Prostate gland (tissue), 2 donors: ENCODE results near the gene IKZF2. TPM values are rescaled to one million over a fixed set of nuclear protein-coding genes. Genes with fewer than 3 reads are reported as not detected.

Source experiments
- DNase-seq: peaks from one replicate; pipeline ENCODE4 v3.0.0-alpha.2; 2019; ENCODE audit warnings: low spot score
- H3K27ac ChIP-seq, 2 donors: fragments of 200-600 bp; sonication (generic); 2 replicates each; pipeline ENCODE4 v1.5.1; 2017 to 2019
- H3K27me3 ChIP-seq: fragments of 200-600 bp; sonication (generic); replicated peaks from 2 replicates; pipeline ENCODE4 v1.5.1; 2019; ENCODE audit not compliant: insufficient read depth
- H3K36me3 ChIP-seq, 2 donors: fragments of 200-600 bp; sonication (generic); 1 replicate in 1 of 2; 2 replicates in 1 of 2; pipeline versions ENCODE4 v1.5.1 to v1.8.1; 2017 to 2019
- H3K4me1 ChIP-seq: fragments of 200-600 bp; sonication (generic); replicated peaks from 2 replicates; pipeline ENCODE4 v1.5.1; 2019
- H3K4me3 ChIP-seq, 2 donors: fragments of 200-600 bp; sonication (generic); 2 replicates each; pipeline ENCODE4 v1.5.1; 2017 to 2019
- H3K9me3 ChIP-seq: fragments of 200-600 bp; sonication (generic); 2 replicates; pipeline ENCODE4 v1.5.1; 2017
- CTCF ChIP-seq, 4 experiments: fragments of 200-600 bp in 2 of 4; fragments of 450-650 bp in 2 of 4; sonication (generic) in 2 of 4; IDR thresholded peaks; 1 replicate in 3 of 4; 2 replicates in 1 of 4; pipeline ENCODE4 v1.5.1; 2016 to 2019; ENCODE audit warnings: antibody characterized with exemption in 4 of 4, mild to moderate bottlenecking in 2 of 4, moderate library complexity in 2 of 4
- POLR2A ChIP-seq: fragments of 450-650 bp; IDR thresholded peaks from one replicate; pipeline ENCODE4 v1.6.1; 2016; ENCODE audit warnings: antibody characterized with exemption, mild to moderate bottlenecking
- POLR2AphosphoS5 ChIP-seq: sonication (generic); formaldehyde crosslinking; IDR thresholded peaks from one replicate; pipeline ENCODE4 v1.6.1; 2017; ENCODE audit warnings: antibody characterized with exemption
- WGBS: methylation state at CpG from one replicate; pipeline ENCODE4 v1.1.5; 2018; 5-methylcytosine and 5-hydroxymethylcytosine counted together
- intact Hi-C: fragments of 100-400 bp; cut with DNase I; formaldehyde crosslinking; loops from one replicate; pipeline ENCODE4 v1.14.2; 2022
- total RNA-seq, 2 donors: library from RNA; depleted of rRNA; stranded (reverse); fragments of >200 nt; gene quantifications; one replicate each; pipeline ENCODE4 v1.1.0, GENCODE V29; 2016

Gene IKZF2
- total RNA-seq, 2 donors from 2014 or later, result 24.4 to 27.8 TPM

- Histone ChIP-seq H3K36me3 (no peaks in the 10 kb centered on the region), H3K4me1 (no peaks in the 10 kb centered on the region), H3K4me3 (no peak overlapping the region), H3K9me3 (no peaks in the 10 kb centered on the region), H3K27ac (no peak overlapping the region), H3K27me3 (no peaks in the 10 kb centered on the region)
- intact Hi-C loops, result no loop called here
- no peak for DNase-seq
- TF ChIP-seq POLR2AphosphoS5 (no peak), POLR2A (no peak), CTCF (IDR thresholded peaks at IDR 0.05) (no peak)
Measured at GRCh38 chr2:213079756-213080155, 71.7 kb downstream of the IKZF2 start.

- WGBS, result 100% methylated on average over 1 of the region's 1 CpG
- H3K27me3 ChIP-seq, result no peaks in the 10 kb centered on the region
- intact Hi-C loops, result no loop called here
- DNase-seq, result no peak
- no peaks in the 10 kb centered on the region for H3K9me3 ChIP-seq
- TF ChIP-seq CTCF (IDR thresholded peaks at IDR 0.05), result no peak
- no peak for TF ChIP-seq POLR2A
- no peak for TF ChIP-seq POLR2AphosphoS5
- H3K36me3 ChIP-seq, result no peaks in the 10 kb centered on the region
- H3K4me3 ChIP-seq, result no peak overlapping the region
- H3K27ac ChIP-seq, result no peak overlapping the region
- no peaks in the 10 kb centered on the region for H3K4me1 ChIP-seq
Measured at GRCh38 chr2:213078686-213079085, 72.7 kb downstream of the IKZF2 start.

GRCh38 chr2:213069531-213069930 lies 81.9 kb downstream of the IKZF2 start:
- Histone ChIP-seq H3K4me1 (no peaks in the 10 kb centered on the region), H3K9me3 (no peaks in the 10 kb centered on the region), H3K36me3 (no peaks in the 10 kb centered on the region), H3K4me3 (no peak overlapping the region), H3K27me3 (no peaks in the 10 kb centered on the region), H3K27ac (no peak overlapping the region)
- TF ChIP-seq POLR2A (no peak), CTCF (IDR thresholded peaks at IDR 0.05) (no peak), POLR2AphosphoS5 (no peak)
- intact Hi-C loops, result no loop called here
- WGBS, result 94% methylated on average over 1 of the region's 1 CpG
- DNase-seq, result no peak

GRCh38 chr2:213068676-213069359 lies 82.6 kb downstream of the IKZF2 start:
- no peak for TF ChIP-seq CTCF (IDR thresholded peaks at IDR 0.05)
- no peak for TF ChIP-seq POLR2AphosphoS5
- TF ChIP-seq POLR2A, result no peak
- Histone ChIP-seq H3K4me3 (no peak overlapping the region), H3K27ac (no peak overlapping the region), H3K9me3 (no peaks in the 10 kb centered on the region), H3K27me3 (no peaks in the 10 kb centered on the region), H3K36me3 (no peaks in the 10 kb centered on the region), H3K4me1 (no peaks in the 10 kb centered on the region)
- no peak for DNase-seq
- intact Hi-C loops, result no loop called here
- 94% methylated on average over 2 of the region's 2 CpGs for WGBS

- TF ChIP-seq POLR2AphosphoS5 (no peak), POLR2A (no peak), CTCF (IDR thresholded peaks at IDR 0.05) (no peak)
- intact Hi-C loops, result no loop called here
- H3K27ac ChIP-seq, result no peak overlapping the region
- H3K36me3 ChIP-seq, result no peaks in the 10 kb centered on the region
- H3K4me3 ChIP-seq, result no peak overlapping the region
- no peaks in the 10 kb centered on the region for H3K27me3 ChIP-seq
- DNase-seq, result no peak
- no peaks in the 10 kb centered on the region for H3K4me1 ChIP-seq
- no peaks in the 10 kb centered on the region for H3K9me3 ChIP-seq
Measured at GRCh38 chr2:213067888-213068287, 83.5 kb downstream of the IKZF2 start.
